GM12875 (cell line): ENCODE data around the gene TOE1.
"Not testable (repeated sequence)": the region's sequence is repeated elsewhere in the genome, so short reads cannot be mapped to it uniquely, and the experiment has no call there.

Experiments used
- H3K4me3 ChIP-seq: one replicate; pipeline ENCODE4 v1.5.1; 2011; ENCODE audit warnings: low read depth, low read length, control low read depth
- TF ChIP-seq, protein P1 (sequence below): IDR thresholded peaks from 2 replicates; pipeline ENCODE4 v1.5.1; 2011; ENCODE audit warnings: low read depth, mild to moderate bottlenecking, control low read depth, inconsistent platforms, low read length, moderate library complexity, borderline replicate concordance; ENCODE audit not compliant: insufficient read depth

Gene TOE1

GRCh38 chr1:45339789-45340558 lies at the start of gene TOE1, which contains the start of gene MUTYH:
TSS of gene TOE1 (plus strand) at chr1:45340170. CDS start at chr1:45340253, 83 bp downstream.
TSS of gene MUTYH (minus strand) at chr1:45340440. CDS start at chr1:45334505, 5,935 bp downstream.
- TF ChIP-seq, protein P1, sequence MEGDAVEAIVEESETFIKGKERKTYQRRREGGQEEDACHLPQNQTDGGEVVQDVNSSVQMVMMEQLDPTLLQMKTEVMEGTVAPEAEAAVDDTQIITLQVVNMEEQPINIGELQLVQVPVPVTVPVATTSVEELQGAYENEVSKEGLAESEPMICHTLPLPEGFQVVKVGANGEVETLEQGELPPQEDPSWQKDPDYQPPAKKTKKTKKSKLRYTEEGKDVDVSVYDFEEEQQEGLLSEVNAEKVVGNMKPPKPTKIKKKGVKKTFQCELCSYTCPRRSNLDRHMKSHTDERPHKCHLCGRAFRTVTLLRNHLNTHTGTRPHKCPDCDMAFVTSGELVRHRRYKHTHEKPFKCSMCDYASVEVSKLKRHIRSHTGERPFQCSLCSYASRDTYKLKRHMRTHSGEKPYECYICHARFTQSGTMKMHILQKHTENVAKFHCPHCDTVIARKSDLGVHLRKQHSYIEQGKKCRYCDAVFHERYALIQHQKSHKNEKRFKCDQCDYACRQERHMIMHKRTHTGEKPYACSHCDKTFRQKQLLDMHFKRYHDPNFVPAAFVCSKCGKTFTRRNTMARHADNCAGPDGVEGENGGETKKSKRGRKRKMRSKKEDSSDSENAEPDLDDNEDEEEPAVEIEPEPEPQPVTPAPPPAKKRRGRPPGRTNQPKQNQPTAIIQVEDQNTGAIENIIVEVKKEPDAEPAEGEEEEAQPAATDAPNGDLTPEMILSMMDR = no peak
- H3K4me3 ChIP-seq = peak within 1 kb of the TSS; percentile 84

DNA sequence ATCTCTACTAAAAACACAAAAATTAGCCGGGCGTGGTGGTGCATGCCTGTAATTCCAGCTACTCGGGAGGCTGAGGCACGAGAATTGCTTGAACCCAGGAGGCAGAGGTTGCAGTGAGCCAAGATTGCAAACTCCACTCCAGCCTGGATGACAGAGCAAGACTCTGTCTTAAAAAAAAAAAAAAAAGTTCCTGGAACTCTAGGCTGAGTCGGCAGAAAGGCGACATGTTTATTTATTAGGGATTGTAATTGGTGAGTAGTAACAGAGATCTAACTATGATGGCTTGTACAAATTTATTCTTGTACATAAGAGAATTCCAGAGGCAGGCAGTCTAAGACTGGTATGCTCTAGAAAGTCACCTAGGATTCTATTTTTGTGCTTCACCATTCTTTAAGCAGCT lies 49.0 kb upstream of the TOE1 start:
- not testable (repeated sequence) for H3K4me3 ChIP-seq

DNA sequence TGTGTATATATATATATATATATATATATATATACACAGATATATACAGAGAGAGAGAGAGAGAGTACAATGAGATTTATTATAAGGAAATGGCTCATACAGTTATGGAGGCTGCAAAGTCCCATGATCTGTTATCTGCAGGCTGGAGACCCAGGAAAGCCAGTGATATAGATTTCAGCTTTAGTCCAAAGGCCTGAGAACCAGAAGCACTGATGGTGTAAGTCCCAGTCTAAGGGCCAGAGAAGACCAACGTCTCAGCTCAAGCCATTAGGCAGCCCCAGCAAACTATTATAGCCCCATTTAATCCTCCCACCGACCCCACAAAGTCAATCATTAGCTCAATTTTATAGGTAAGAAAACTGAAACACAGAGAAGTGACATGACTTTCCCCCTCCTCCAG lies 48.3 kb upstream of the TOE1 start:
- TF ChIP-seq, protein P1 = no peak

GRCh38 chr1:45297666-45298356 lies 42.2 kb upstream of the TOE1 start:
- TF ChIP-seq, protein P1 = no peak
- H3K4me3 ChIP-seq = no peak overlapping the region

More for the DNA sequence above, 48.3 kb upstream of the TOE1 start:
- H3K4me3 ChIP-seq = no peak overlapping the region

DNA sequence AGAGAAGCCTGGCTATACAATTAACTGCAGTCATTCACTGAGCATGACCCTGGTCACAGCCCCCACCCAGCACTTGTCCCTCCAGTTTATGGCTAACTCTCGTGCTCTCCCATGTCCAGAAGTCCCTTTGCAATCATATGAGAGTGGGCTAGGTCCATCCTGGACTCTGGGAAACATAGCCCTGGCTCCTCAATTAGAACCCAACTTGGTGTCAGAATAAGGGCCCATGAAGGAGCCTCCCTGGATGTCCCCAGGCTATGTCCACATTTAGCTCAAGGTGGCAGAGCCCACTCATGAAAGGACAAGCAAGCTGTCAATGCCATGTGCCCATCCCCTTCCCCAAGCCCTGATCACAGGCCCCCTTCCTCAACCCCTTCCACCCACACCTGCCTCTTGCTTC lies 40.7 kb upstream of the TOE1 start:
- TF ChIP-seq, protein P1 = no peak
- H3K4me3 ChIP-seq = no peak overlapping the region

GRCh38 chr1:45299981-45300668 lies 39.8 kb upstream of the TOE1 start:
- TF ChIP-seq, protein P1 = peak; percentile 67
- no peak overlapping the region for H3K4me3 ChIP-seq

DNA sequence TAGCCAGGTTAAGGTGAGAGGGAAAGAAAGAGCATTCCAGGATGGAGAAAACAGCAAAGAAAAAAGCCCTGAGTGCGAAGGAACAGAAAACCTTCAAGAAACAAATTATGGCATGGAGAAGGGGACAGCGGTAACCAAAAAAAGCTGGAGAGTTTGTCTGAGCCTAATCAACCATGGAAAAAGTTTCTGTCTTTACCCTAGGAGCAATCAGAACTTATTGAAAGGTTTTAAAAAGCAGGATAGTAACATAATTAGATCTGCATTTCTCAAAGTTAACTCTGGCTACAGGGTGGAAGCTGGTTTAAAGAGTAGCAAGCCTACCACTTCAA lies 39.3 kb upstream of the TOE1 start:
- H3K4me3 ChIP-seq = no peak overlapping the region
- TF ChIP-seq, protein P1 = no peak
